Ishikawa (cell line): Measurements from ENCODE around the gene RALGPS1.

Source experiments
- CEBPB ChIP-seq: IDR thresholded peaks from 2 replicates; pipeline ENCODE4 v1.6.1; 2012
- CREB1 ChIP-seq: IDR thresholded peaks from 2 replicates; pipeline ENCODE4 v1.6.1; 2012; ENCODE audit warnings: low read depth
- EGR1 ChIP-seq: IDR thresholded peaks from 2 replicates; pipeline ENCODE4 v1.6.1; 2012
- EP300 ChIP-seq: IDR thresholded peaks from 2 replicates; pipeline ENCODE4 v1.6.1; 2012; ENCODE audit warnings: borderline replicate concordance
- FOXM1 ChIP-seq: IDR thresholded peaks from 2 replicates; pipeline ENCODE4 v1.6.1; 2012; ENCODE audit warnings: low read depth, borderline replicate concordance
- NFIC ChIP-seq: IDR thresholded peaks from 2 replicates; pipeline ENCODE4 v1.6.1; 2012
- RAD21 ChIP-seq: IDR thresholded peaks from 2 replicates; pipeline ENCODE4 v1.6.1; 2012; ENCODE audit warnings: low read depth
- REST ChIP-seq: IDR thresholded peaks from 2 replicates; pipeline ENCODE4 v1.6.1; 2012; ENCODE audit warnings: low read depth, mild to moderate bottlenecking
- TAF1 ChIP-seq: IDR thresholded peaks from 2 replicates; pipeline ENCODE4 v1.6.1; 2012; ENCODE audit warnings: low read depth, mild to moderate bottlenecking
- TCF12 ChIP-seq: IDR thresholded peaks from 2 replicates; pipeline ENCODE4 v1.6.1; 2012; ENCODE audit warnings: low read depth
- TEAD4 ChIP-seq: IDR thresholded peaks from 2 replicates; pipeline ENCODE4 v1.6.1; 2012
- YY1 ChIP-seq: IDR thresholded peaks from 2 replicates; pipeline ENCODE4 v1.6.1; 2012; ENCODE audit warnings: low read depth
- ZBTB7A ChIP-seq: IDR thresholded peaks from 2 replicates; pipeline ENCODE4 v1.6.1; 2012; ENCODE audit warnings: low read depth
- TF ChIP-seq, protein P1 (sequence below): IDR thresholded peaks from 2 replicates; pipeline ENCODE4 v1.6.1; 2012
- TF ChIP-seq, protein P2 (sequence below): IDR thresholded peaks from 2 replicates; pipeline ENCODE4 v1.6.1; 2012

RALGPS1 gene

GRCh38 chr9:127138444-127138843, 223.9 kb downstream of the RALGPS1 start:
- no peak for TF ChIP-seq CEBPB
- TF ChIP-seq TEAD4, result no peak
- TF ChIP-seq TCF12, result no peak
- no peak for TF ChIP-seq NFIC
- no peak for TF ChIP-seq TAF1
- no peak for TF ChIP-seq FOXM1
- no peak for TF ChIP-seq RAD21
- TF ChIP-seq CREB1, result no peak
- no peak for TF ChIP-seq EGR1
- no peak for TF ChIP-seq EP300
- TF ChIP-seq, protein P1, sequence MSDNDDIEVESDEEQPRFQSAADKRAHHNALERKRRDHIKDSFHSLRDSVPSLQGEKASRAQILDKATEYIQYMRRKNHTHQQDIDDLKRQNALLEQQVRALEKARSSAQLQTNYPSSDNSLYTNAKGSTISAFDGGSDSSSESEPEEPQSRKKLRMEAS, result no peak

- TF ChIP-seq EGR1, result no peak
- TF ChIP-seq TEAD4, result no peak
- TF ChIP-seq TAF1, result no peak
- TF ChIP-seq FOXM1, result no peak
- no peak for TF ChIP-seq EP300
- TF ChIP-seq, protein P2, sequence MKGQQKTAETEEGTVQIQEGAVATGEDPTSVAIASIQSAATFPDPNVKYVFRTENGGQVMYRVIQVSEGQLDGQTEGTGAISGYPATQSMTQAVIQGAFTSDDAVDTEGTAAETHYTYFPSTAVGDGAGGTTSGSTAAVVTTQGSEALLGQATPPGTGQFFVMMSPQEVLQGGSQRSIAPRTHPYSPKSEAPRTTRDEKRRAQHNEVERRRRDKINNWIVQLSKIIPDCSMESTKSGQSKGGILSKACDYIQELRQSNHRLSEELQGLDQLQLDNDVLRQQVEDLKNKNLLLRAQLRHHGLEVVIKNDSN, result no peak
- TF ChIP-seq REST, result no peak
- TF ChIP-seq, protein P1, result no peak
- TF ChIP-seq ZBTB7A, result no peak
- TF ChIP-seq CREB1, result no peak
Observed at GRCh38 chr9:127139071-127139731, 224.6 kb downstream of the RALGPS1 start.

DNA sequence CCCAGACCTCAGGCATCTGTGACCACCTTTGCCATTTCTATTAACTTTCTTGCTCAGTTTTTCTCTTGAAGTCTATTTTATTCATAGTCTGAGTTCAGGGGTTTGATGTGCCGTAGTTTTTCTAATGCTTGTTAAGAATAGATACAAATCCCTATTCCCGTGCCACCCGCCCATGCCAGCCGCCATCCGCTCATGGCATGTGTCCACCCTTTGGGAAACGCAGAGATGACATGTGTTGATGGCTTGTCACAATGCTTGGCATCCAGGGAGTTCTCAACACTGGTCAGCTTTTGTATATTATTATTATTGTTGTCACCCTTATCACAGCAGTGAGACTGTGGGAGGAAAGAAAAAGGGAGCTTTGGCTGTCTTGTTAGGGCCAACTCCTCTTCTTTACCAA, 225.2 kb downstream of the RALGPS1 start:
- TF ChIP-seq CREB1 (no peak), NFIC (no peak), TEAD4 (no peak), FOXM1 (no peak), REST (no peak), TCF12 (no peak), ZBTB7A (no peak), TAF1 (no peak), CEBPB (no peak), YY1 (no peak), EGR1 (no peak), EP300 (no peak), RAD21 (no peak)
- TF ChIP-seq, protein P2, result no peak
- TF ChIP-seq, protein P1, result no peak

- no peak for TF ChIP-seq CEBPB
Observed at GRCh38 chr9:127140181-127140580, 225.6 kb downstream of the RALGPS1 start.

- TF ChIP-seq EGR1, result no peak
- TF ChIP-seq EP300, result no peak
- TF ChIP-seq CEBPB, result no peak
- TF ChIP-seq YY1, result no peak
- no peak for TF ChIP-seq TCF12
- no peak for TF ChIP-seq TAF1
- TF ChIP-seq, protein P1, result no peak
- TF ChIP-seq ZBTB7A, result no peak
- TF ChIP-seq REST, result no peak
Observed at GRCh38 chr9:127140842-127141675, 226.5 kb downstream of the RALGPS1 start.
